Stimulated activated CD4-positive, alpha-beta T cell treated with anti-CD3 and anti-CD28 coated beads, Interleukin-4, amount 100 ng/mL, for 4 hours (primary cell): ENCODE measurements around the gene CA5B.
A peak's percentile ranks its signal among the peaks of the same experiment; 100 is the strongest.
"Not testable (repeated sequence)": the region's sequence is repeated elsewhere in the genome, so short reads cannot be mapped to it uniquely, and the experiment has no call there.

Experiments used
- DNase-seq, 2 experiments: peaks; one replicate each; pipeline ENCODE4 v3.0.0-alpha.2; 2020

Gene CA5B

DNA sequence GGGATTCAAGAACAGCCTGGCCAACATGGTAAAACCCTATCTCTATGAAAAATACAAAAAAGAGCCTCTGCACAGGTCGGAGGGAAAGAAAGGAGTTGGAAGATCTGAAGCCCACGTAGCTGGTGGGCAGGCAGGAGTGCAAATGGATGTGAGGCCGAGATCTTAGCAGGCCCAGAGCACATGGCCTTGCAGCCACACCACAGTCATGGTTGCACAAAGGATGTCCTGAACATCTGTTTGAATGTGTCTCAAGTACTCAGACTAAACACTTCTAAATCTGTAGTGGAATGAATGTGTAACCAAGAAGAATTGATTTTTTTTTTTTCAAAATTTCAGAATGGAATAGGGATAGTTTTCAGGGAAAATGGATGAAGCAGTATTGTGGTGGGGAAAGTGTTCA, 10.8 kb downstream of the CA5B start:
- DNase-seq: no peak

DNA sequence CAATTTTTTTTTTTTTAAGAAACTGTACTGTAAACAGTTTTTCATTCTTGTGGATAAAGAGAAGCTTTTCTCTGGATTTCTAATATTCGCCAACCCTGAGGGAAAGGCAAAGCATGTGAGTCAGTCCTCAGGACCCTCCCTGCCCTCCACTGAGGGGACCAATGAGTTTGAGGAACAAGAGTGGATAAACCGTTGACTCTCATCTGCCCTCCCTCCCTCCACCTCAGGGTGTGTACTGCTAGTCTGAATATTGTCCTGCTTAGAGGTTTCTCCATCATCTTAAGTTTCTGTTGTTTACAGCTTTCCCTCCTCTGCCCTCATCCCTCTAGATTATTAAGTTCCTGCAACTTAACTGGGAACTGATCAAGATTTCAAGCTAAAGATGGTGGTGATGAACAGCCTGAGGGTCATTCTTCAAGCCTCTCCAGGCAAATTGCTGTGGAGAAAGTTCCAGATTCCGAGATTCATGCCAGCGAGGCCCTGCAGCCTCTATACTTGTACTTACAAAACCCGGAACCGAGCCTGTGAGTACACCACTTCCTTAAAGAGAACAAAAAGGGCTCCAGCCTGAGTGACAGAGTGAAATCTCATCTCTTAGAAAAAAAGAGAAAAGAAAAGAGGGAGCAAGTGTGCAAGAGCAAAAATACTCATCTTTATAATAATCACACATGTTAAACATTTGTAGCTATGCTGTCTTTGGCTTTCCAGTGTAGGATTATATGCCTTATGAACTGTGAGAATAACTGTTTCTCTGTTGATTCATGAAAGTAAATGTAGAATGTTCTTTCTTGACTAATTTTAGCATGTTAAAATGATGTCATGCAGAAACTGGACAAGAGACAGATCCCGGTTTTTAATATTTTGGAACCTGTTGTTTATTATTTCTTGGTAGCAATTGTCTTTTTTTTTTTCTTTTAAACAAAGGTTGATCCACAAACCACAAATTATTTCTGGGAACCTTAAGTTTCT, 11.9 kb downstream of the CA5B start:
- no peak for DNase-seq

DNA sequence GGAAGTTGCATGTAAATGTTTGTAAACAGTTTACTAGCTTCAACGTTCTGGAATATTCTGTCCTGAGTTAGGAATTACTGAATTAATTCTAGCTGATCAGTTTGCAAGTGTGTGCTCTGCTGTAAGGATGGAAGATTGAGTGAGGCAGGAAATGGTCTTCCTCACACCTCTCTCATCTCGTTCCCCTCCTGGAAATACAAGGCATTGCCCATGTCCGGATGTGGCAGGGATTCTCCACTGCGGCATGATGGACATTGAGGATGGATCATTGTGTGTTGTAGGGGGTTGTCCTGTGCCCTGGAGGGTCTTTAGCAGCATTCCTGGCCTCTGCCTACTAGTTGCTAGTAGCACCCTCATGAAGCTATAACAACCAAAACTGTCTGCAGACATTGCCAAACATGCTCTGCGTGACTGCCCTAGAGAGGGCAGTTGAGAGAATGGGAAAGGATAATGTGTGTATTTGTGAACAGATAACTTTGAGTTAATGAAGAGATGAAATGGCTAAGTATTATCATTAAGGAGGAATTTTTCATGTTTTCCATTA, 12.6 kb downstream of the CA5B start:
- no peak for DNase-seq

DNA sequence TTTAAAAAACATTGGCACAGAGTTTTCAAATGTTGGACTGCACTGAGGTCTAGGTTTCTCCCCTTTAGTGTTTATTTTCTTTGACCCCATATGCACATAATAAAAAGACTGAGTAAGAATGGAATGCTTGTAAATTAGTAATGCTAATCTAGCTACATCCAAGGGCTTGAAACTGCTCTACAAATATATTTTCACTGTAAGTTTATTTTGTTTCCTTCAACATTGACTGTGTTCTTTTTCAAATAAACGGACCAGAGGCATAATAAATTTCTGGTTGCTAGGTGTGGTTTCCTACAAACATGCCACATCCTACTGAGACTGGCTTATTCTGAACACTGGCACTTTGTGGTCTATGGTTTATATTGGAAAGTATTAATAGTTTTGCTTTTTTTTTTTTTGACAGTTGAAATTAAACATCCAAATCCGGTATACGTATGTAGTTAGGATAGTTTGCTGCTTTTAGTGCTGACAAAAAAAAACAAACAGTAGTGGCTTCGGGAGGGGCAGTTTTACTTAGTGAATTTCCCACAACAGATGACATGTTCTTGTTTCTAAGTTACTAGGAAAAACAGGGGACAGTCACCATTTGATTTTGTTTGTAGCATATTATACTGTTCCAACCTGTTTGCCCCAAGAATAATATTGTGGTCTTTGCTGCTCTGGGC, 13.2 kb downstream of the CA5B start:
- DNase-seq: no peak

DNA sequence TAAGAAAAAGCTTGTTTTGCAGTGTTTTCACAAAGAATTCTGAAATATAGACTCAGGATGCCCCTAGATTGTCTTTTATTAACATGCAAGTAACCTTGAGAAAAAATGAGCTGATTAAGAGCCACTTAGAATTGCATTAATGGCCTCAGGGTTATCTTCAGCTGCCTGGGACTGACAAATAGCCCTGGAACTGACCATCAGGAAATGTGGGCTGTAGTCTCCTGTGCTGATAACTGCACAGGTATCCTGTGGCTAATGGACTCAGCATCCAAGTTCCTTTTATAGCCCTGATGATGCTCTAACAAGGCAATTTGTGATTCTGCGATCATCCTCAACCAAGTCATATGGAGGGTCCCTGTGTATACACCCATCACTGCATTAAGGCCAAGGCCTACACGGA, 17.0 kb downstream of the CA5B start:
- no peak for DNase-seq

DNA sequence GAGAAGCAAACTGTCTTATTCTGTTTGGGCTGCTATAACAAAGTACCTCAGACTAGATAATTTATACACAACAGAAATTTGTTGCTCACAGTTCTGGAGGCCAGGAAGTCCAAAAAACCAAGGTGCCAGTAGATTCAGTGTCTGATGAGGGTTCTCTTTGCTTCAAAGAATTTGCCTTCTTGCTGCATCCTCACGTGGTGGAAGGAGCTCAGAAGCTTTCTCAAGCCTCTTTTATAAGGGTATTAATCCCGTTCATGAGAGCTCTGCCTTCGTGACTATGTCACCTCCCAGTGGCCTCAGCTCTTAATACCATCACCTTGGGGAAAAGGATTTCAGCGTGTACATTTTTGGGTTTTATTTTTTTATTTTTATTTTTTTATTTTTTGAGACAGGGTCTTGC, 20.1 kb downstream of the CA5B start:
- no peak for DNase-seq

DNA sequence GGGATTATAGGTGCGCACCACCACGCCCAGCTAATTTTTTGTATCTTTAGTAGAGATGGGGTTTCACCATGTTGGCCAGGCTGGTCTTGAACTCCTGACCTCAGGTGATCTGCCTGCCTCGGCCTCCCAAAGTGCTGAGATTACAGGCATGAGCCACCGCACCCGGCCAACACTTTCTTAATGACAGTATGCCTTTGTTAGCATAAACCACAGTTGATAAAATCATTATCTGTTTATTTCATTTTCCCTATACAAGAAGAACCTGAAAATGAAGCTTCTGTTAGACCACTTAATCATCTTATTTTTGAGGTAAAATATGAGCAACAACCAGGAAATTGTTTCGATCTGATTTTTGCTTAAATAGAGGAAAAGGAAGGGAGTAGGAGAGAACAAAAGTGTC, 21.8 kb downstream of the CA5B start:
- not testable (repeated sequence) for DNase-seq

DNA sequence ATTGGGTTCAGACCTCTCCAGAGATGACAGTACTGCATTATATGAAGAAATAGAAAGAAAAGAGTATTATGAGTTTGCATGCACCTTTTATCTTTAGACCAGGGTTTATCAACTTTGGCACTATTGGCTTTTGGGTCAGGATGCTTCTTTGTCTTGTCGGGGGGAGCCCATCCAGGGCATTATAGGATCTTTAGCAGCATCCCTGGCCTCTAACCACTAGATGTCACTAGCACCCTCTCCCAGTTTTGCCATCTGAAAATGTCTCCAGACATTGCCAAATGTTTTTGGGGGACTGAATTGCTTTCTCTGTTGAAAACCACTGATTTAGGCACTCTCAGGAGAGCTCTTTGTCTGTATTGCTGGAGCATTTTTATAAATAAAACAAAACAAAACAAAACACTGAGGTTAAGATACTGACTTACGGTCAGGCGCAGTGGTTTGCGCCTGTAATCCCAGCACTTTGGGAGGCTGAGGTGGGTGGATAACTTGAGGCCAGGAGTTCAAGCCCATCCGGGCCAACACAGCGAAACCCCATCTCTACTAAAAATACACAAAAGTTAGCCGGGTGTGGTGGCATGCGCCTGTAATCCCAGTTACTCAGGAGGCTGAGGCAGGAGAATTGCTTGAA, 23.6 kb downstream of the CA5B start:
- DNase-seq: peak in 1 of 2 experiments; percentile 4

DNA sequence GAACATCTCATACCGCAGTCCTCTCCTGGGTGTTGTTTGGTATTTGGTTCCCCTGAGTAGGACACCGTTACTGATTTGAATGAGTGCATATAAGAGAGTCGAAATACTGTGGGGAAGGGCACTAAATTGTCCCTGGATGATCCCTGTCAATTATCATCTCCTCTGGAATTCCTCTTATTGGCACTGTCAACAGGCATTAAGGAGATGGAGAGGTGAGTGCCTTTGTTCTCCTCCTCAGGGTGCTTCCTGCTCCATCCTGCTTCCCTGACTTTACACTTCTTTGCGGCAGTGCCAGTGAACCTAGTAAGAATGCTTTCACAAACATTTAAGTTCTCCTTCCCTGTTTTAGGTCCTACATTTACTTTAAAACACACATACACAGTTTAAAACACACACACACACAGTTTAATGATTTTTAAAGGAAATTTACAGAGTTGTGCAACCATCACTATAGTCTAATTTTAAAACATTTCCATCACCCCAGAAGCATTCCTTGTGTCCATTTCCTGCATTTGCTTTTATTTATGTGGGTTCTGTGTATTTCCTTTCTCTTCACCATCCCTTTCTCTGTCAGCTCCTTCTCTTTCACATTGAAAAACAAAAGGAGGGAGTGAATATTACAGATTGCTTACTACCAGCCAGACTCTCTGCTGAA, 31.4 kb downstream of the CA5B start:
- DNase-seq: no peak

DNA sequence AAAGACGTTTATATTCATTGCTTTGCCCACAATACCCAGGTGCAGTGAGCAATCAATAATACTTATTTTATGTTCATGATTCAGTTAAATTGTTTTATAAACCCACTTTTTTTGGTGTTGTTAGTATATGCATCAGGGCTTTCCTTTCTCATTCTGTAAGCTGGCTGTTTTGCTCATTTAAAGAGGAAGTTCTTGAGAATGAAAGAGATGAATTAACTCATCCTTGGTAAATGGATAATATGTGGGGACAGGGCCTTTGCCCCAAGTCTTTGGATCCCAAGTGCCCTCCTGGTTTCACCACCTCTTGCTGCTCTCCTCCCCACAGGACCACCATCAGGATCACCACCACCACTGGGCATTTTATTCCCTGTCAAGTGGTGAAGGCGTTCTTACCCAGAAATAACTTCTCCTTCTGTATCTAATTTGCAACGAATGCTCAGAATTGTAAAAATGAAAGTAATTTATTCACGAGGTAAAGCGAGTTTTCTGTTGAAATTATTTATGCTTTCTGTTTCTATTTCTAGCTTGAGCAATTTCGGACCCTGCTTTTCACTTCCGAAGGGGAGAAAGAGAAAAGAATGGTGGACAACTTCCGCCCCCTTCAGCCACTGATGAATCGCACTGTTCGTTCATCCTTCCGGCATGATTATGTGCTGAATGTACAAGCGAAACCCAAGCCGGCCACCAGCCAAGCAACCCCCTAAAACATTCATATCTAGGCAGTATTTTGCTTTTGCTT, 44.1 kb downstream of the CA5B start:
- DNase-seq: peak in 1 of 2 experiments; percentile 2

DNA sequence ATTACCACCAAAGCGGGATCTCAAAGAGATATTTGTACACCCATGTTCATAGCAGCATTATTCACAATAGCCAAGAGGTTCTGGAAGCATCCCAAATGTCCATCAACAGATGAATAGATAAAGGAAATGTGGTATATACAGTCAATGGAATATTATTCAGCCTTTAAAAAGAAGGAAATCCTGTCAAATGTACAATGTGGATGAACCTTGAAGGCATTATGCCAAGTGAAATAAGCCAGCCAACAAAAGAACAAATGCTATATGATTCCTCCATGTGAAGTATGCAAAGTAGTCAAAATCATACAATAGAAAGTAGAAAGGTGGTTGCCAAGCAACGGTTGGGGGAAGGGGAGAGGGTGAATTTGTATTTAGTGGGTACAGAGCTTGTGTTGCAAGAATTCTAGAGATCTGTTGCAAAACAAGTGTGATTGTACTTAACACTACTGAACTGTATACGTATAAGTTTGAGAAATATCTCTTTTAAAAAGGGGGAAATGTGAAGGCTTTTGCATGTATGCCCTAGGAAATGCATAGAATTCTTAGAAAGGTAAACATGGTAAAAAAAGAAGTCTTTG, 47.2 kb downstream of the CA5B start:
- no peak for DNase-seq

DNA sequence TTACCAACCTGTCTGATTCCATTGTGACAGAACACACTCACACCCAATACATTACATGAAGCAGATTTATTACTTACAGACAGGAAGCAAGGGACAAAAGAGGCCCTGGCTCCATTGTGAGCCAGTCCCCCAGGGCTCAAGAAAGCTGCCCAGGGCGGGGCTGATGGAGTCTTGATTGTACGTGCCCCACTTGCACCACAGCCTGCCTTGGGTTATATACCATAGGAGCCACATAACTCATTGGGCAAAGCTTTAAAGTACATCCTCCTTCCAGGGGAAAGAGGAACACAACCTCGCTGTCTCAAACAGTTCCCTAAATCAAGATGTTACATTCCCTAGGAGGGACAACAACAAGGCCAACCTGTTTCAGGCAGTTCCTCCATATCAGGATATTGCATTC, 48.8 kb downstream of the CA5B start:
- DNase-seq: no peak

DNA sequence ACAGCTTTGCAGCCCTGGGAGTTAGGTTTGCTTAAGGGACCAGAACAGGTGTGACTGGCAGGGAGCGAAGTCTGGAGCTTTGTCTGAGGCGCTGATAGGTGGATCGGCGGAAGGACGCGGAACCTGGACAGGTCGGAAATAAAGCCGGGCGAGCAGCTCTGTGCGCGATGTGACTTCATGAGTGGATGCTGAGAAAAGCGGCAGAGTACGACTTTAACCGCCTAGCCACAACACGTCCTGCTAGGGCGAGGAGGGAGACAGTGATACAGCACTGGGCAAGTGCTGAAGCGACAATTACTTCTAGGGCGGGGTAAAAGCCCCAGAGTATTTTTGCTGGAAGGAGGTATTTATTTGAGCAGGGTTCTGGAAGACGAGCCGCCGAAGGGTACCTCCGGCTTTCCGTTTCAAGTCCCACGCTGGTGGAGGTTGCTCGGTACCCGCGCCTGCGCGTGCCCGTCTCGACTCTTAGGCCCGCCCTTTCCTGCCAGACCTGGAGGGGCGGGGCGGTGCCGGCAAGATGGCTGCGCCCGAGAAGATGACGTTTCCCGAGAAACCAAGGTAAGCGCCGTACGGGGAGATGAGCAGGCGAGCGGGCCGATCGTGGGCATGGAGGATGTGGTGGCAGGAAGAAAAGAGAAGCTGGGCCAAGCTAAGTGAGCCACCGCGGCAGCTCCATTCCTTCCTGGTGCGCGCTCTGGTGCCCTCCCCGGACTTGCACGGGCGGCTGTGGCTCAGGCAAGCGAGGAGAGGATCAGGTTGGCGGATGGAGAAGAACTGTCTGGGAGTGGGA, 52.1 kb downstream of the CA5B start, which contains the start of gene ZRSR2:
Gene ZRSR2 (plus strand): TSS at position 506 of the 790 bp plus-strand sequence. CDS start 12 bp downstream, at position 518.
- peak; percentile 78 to 85 for DNase-seq

DNA sequence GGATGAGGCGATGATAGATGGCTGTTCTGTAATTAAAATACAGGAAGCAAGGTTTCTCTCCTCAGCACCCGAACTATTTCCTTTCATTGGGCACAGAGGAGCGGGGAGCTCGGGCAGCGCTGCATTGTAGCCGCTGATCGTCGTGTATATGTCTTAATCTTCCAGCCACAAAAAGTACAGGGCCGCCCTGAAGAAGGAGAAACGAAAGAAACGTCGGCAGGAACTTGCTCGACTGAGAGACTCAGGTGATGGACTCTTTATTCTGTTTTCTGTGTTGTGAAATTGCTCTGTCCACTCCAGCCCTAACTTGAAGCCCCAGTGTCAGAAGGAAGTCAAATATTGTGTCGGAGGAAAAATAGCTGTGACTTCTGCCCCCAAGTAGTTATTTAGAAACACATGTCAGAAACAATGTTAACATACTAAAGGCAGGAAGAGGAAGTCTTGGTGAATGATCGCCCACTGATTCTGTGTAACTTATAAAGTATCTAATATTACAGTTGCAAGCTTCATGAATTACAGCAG, 52.8 kb downstream of the CA5B start:
- DNase-seq: no peak

DNA sequence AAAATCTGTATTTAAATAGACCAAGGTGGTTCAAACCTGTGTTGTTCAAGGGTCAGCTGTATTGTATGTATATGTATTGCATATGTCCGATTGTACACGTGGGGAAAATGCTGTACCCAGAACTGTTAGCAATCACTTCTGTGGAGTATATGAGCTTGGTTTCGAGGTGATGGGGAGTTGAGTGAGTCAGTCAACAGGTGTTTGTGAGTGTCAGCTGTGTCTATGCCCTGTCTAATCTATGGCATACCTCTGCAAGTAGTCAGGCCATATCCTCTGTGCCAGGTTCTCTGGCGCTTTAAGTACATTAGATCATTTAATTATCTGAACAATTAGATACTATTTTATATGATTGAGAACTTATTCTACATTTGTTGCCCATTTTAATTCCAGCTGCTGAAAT, 59.6 kb downstream of the CA5B start:
- DNase-seq: no peak

DNA sequence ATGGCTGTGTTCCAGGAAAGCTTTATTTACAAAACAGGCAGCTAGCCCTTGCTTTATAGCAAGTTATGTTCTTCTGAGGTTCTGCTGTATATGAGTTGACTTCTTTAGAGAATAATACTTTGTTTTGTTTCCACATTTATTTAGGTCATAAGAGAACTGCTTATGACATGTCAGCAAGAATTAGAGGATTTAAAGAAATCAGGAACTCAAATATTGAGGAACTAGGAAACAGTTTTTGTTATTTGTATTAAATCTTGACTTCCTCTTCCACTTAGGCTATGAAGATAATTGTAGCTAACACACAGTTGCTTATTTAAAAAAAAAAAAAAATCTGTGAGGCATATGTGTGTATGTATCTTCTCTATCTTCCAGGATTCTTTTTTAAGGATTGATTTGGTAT, 66.5 kb downstream of the CA5B start:
- DNase-seq: no peak

DNA sequence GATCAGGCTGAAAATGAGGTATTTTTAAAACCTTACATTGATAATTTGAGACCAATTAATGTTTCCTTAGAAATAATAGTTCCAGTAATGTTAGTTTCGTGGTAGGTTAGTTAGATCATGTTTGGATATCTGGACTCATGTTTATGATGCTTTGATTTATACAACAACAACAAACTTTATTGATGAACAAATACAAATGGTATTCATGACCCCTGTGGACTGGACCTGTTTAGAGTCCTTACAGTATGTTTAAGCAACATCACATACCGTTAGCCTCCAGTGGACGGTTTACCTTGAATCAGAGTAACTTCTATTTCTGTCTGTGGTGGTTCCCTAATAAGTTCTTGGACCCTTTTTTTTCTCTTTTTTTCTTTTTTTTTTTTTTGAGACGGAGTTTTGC, 70.2 kb downstream of the CA5B start:
- DNase-seq: no peak

DNA sequence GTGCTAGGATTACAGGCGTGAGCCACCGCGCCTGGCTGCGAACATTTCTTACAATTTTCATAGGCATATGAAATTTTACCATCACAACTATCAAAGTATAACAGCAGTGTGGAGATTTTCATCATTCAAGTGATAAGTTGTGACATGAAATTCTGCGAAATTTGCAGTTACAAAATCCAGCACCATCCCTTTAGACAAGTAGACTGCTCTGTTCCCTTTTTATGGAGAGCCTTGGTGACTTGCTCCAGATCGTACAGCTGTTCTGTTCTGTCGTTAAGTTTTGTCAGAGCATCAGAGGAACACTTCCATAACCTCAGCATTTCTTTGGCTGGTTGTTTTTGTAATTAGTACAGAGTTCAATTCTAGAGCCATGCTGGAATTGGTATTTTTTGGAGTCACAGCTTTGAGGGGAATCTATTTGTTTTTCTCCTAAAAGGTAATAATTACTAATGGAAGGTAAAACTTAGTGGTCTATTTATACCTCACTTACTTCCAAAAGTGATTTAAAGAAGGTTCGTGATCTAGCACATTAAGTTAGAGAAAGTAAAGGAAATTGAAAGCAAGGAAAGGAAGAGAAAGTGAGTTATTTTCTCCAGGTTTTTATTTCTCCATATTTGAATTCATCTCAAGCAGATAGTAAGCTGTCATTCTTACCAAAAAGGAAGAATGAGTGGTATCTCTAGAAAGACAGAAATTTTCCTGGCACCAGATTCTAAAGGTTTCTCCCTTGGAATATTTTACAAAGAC, 74.3 kb downstream of the CA5B start:
- no peak for DNase-seq

DNA sequence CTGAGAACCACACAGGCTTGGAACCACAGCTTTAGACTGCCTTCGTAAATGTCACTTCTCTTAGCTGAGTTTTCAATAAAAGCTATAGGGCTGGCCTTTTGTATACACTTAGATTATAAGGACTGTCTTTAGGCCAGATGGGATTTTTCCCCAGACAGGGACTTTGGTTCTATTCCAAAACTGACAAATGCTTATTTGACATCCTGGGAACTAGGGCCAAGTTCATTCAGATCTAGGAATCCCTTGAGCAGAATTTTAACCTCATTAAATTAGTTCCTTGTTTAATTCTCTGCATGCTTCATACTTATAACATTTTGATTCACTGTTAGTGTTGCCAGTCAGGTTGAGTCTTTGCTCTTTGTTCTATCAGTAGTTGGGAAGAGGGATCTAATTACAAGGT, 75.3 kb downstream of the CA5B start:
- no peak for DNase-seq
